K562 (cell line): ENCODE data around the gene ELP5. TPM values are rescaled to one million over a fixed set of nuclear protein-coding genes. Genes with fewer than 3 reads are reported as not detected.

Source experiments
- CREBBP ChIP-seq: IDR thresholded peaks from one replicate; pipeline ENCODE4 v1.6.1; 2012; ENCODE audit warnings: low read depth, mild to moderate bottlenecking, control low read depth, inconsistent platforms, low read length
- CREM ChIP-seq: IDR thresholded peaks from 2 replicates; pipeline ENCODE4 v1.6.1; 2014; ENCODE audit warnings: antibody characterized with exemption, low read depth
- EP300 ChIP-seq: IDR thresholded peaks from 2 replicates; pipeline ENCODE4 v1.6.1; 2012; ENCODE audit warnings: low read length, improper control_type of control experiment
- ETV1 ChIP-seq: fragments of 450-650 bp; conservative IDR thresholded peaks from 2 replicates; pipeline ENCODE4 v1.6.1; 2016; ENCODE audit warnings: missing genetic modification characterization, control low read depth, low read depth, missing compliant biosample characterization
- GTF2A2 ChIP-seq: IDR thresholded peaks from 2 replicates; pipeline ENCODE4 v1.6.1; 2016; ENCODE audit warnings: mild to moderate bottlenecking, missing genetic modification characterization, missing compliant biosample characterization
- HNRNPH1 ChIP-seq: fragments of 200-400 bp; formaldehyde crosslinking; optimal IDR thresholded peaks from 2 replicates; pipeline ENCODE3; 2017; ENCODE audit warnings: low read depth, mild to moderate bottlenecking, low read length, moderate library complexity
- HOXB6 ChIP-seq: fragments of 250-450 bp; sonication (Bioruptor Pico); IDR thresholded peaks from 2 replicates; pipeline ENCODE4 v1.5.1; 2022; ENCODE audit warnings: mild to moderate bottlenecking, borderline replicate concordance
- KLF10 ChIP-seq: fragments of 250-450 bp; sonication (Bioruptor Pico); IDR thresholded peaks from 2 replicates; pipeline ENCODE4 v1.6.1; 2021; ENCODE audit warnings: matching md5 sums
- LEF1 ChIP-seq: fragments of 450-650 bp; IDR thresholded peaks from 2 replicates; pipeline ENCODE4 v1.6.1; 2016; ENCODE audit warnings: mild to moderate bottlenecking
- MAFF ChIP-seq: IDR thresholded peaks from 2 replicates; pipeline ENCODE4 v1.6.1; 2012; ENCODE audit warnings: low read length, improper control_type of control experiment
- MEF2D ChIP-seq: conservative IDR thresholded peaks from 2 replicates; pipeline ENCODE4 v1.6.1; 2016; ENCODE audit warnings: low read depth, missing genetic modification characterization, missing compliant biosample characterization
- TCF15 ChIP-seq: fragments of 250-450 bp; sonication (Bioruptor Pico); IDR thresholded peaks from 2 replicates; pipeline ENCODE4 v1.8.0; 2022; ENCODE audit warnings: moderate library complexity, mild to moderate bottlenecking, inconsistent platforms
- TFAM ChIP-seq: fragments of 250-450 bp; sonication (Bioruptor Pico); conservative IDR thresholded peaks from 2 replicates; pipeline ENCODE4 v1.5.0; 2021; ENCODE audit warnings: mild to moderate bottlenecking, moderate library complexity
- ZNF140 ChIP-seq: fragments of 250-450 bp; sonication (Bioruptor Pico); IDR thresholded peaks from 2 replicates; pipeline ENCODE4 v1.8.0; 2021; ENCODE audit warnings: moderate library complexity, mild to moderate bottlenecking, inconsistent platforms
- ZNF696 ChIP-seq: fragments of 250-450 bp; sonication (Bioruptor Pico); conservative IDR thresholded peaks from 2 replicates; pipeline ENCODE4 v1.4.0; 2020; ENCODE audit warnings: mild to moderate bottlenecking, moderate library complexity
- ZNF717 ChIP-seq: fragments of 250-450 bp; sonication (Bioruptor Pico); IDR thresholded peaks from 2 replicates; pipeline ENCODE4 v1.5.0; 2021
- polyA plus RNA-seq, 8 experiments: library from polyadenylated mRNA; depleted of rRNA in 4 of 8; stranded (reverse) in 5 of 8; unstranded in 3 of 8; fragments of >200 nt; fragmentation: Nextera tagmentation in 2 of 8; fragmentation: Illumina TruSeq in 1 of 8; extraction: Ambion mirVana in 2 of 8; extraction: Trizol in 1 of 8; gene quantifications; 2 replicates each; pipeline versions ENCODE4 v1.2.1 to v1.2.3, GENCODE V29; 2011 to 2014; ENCODE audit warnings: inconsistent platforms in 1 of 8, missing spikeins in 1 of 8
- total RNA-seq, 7 experiments: library from RNA; depleted of rRNA in 6 of 7; stranded (reverse); fragments of >200 nt in 6 of 7; fragmentation: Illumina TruSeq in 2 of 7; extraction: Trizol in 2 of 7; gene quantifications; 2 replicates each; pipeline versions ENCODE4 v1.2.1 to v1.2.3, GENCODE V29; 2011 to 2021; ENCODE audit warnings: low replicate concordance in 1 of 7
- TF ChIP-seq, protein P1 (sequence below): fragments of 150-350 bp; IDR thresholded peaks from 2 replicates; pipeline ENCODE4 v1.6.1; 2014; ENCODE audit warnings: low read depth, mild to moderate bottlenecking, low read length, borderline replicate concordance
- TF ChIP-seq, protein P2 (sequence below): fragments of 450-650 bp; IDR thresholded peaks from 2 replicates; pipeline ENCODE4 v1.7.0; 2016; ENCODE audit warnings: borderline replicate concordance
- TF ChIP-seq, protein P3 (sequence below): sonication (generic); formaldehyde crosslinking; IDR thresholded peaks from 2 replicates; pipeline ENCODE4 v1.8.1; 2023; ENCODE audit warnings: mild to moderate bottlenecking, missing genetic modification reagents, moderate library complexity
- TF ChIP-seq, protein P4 (sequence below): fragments of 250-450 bp; sonication (Bioruptor Pico); IDR thresholded peaks from 2 replicates; pipeline ENCODE4 v1.5.0; 2021

Gene ELP5
- total and polyA plus RNA-seq, 9 of the 15 experiments (the other 6 are each of a cell fraction or from before 2014, with no cell fraction given) = 25.7 to 77.9 (median 52.9) TPM

GRCh38 chr17:7239091-7240027, 12.7 kb upstream of the ELP5 start, which contains the start of gene PHF23 (continued):
- TF ChIP-seq, protein P1, sequence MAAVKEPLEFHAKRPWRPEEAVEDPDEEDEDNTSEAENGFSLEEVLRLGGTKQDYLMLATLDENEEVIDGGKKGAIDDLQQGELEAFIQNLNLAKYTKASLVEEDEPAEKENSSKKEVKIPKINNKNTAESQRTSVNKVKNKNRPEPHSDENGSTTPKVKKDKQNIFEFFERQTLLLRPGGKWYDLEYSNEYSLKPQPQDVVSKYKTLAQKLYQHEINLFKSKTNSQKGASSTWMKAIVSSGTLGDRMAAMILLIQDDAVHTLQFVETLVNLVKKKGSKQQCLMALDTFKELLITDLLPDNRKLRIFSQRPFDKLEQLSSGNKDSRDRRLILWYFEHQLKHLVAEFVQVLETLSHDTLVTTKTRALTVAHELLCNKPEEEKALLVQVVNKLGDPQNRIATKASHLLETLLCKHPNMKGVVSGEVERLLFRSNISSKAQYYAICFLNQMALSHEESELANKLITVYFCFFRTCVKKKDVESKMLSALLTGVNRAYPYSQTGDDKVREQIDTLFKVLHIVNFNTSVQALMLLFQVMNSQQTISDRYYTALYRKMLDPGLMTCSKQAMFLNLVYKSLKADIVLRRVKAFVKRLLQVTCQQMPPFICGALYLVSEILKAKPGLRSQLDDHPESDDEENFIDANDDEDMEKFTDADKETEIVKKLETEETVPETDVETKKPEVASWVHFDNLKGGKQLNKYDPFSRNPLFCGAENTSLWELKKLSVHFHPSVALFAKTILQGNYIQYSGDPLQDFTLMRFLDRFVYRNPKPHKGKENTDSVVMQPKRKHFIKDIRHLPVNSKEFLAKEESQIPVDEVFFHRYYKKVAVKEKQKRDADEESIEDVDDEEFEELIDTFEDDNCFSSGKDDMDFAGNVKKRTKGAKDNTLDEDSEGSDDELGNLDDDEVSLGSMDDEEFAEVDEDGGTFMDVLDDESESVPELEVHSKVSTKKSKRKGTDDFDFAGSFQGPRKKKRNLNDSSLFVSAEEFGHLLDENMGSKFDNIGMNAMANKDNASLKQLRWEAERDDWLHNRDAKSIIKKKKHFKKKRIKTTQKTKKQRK = no peak
- no peak for TF ChIP-seq ZNF717
- TF ChIP-seq CREM = peak; percentile 79
- TF ChIP-seq MAFF = no peak
- no peak for TF ChIP-seq ZNF140
- TF ChIP-seq, protein P2, sequence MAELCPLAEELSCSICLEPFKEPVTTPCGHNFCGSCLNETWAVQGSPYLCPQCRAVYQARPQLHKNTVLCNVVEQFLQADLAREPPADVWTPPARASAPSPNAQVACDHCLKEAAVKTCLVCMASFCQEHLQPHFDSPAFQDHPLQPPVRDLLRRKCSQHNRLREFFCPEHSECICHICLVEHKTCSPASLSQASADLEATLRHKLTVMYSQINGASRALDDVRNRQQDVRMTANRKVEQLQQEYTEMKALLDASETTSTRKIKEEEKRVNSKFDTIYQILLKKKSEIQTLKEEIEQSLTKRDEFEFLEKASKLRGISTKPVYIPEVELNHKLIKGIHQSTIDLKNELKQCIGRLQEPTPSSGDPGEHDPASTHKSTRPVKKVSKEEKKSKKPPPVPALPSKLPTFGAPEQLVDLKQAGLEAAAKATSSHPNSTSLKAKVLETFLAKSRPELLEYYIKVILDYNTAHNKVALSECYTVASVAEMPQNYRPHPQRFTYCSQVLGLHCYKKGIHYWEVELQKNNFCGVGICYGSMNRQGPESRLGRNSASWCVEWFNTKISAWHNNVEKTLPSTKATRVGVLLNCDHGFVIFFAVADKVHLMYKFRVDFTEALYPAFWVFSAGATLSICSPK = no peak
- TF ChIP-seq CREBBP = no peak
- TF ChIP-seq ETV1 (tag) = peak; percentile 85
- no peak for TF ChIP-seq ZNF696 (CRISPR knock-in tag)
- no peak for TF ChIP-seq EP300
- TF ChIP-seq TCF15 (CRISPR knock-in tag) = no peak
- no peak for TF ChIP-seq MEF2D (tag)
- TF ChIP-seq, protein P3, sequence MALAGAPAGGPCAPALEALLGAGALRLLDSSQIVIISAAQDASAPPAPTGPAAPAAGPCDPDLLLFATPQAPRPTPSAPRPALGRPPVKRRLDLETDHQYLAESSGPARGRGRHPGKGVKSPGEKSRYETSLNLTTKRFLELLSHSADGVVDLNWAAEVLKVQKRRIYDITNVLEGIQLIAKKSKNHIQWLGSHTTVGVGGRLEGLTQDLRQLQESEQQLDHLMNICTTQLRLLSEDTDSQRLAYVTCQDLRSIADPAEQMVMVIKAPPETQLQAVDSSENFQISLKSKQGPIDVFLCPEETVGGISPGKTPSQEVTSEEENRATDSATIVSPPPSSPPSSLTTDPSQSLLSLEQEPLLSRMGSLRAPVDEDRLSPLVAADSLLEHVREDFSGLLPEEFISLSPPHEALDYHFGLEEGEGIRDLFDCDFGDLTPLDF (CRISPR knock-in tag) = no peak
- no peak for TF ChIP-seq KLF10 (CRISPR knock-in tag)
- no peak for TF ChIP-seq HNRNPH1
- TF ChIP-seq TFAM (CRISPR knock-in tag) = no peak
- peak; percentile 50; the same call in 1 of the 2 replicates for TF ChIP-seq LEF1
- no peak for TF ChIP-seq GTF2A2 (tag)
- TF ChIP-seq, protein P4, sequence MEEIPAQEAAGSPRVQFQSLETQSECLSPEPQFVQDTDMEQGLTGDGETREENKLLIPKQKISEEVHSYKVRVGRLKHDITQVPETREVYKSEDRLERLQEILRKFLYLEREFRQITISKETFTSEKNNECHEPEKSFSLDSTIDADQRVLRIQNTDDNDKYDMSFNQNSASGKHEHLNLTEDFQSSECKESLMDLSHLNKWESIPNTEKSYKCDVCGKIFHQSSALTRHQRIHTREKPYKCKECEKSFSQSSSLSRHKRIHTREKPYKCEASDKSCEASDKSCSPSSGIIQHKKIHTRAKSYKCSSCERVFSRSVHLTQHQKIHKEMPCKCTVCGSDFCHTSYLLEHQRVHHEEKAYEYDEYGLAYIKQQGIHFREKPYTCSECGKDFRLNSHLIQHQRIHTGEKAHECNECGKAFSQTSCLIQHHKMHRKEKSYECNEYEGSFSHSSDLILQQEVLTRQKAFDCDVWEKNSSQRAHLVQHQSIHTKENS = no peak
- no peak for TF ChIP-seq HOXB6 (CRISPR knock-in tag)
